H1 (cell line): ENCODE measurements around the gene DHX34. TPM values are rescaled to one million over a fixed set of nuclear protein-coding genes. Genes with fewer than 3 reads are reported as not detected.

Source experiments
- CTCF ChIA-PET: fragments of 300-600 bp; sonication (Branson Sonifier 250); formaldehyde crosslinking; loops from one replicate; lab custom pipeline; 2021; ENCODE audit not compliant: partially characterized antibody; lab: Charles Lee
- POLR2A ChIA-PET: fragments of 300-600 bp; sonication (Branson Sonifier 250); formaldehyde crosslinking; loops from one replicate; lab custom pipeline; 2021; ENCODE audit warnings: inconsistent platforms; ENCODE audit not compliant: partially characterized antibody; lab: Charles Lee
- DNase-seq, 2 experiments: peaks; one replicate each; pipeline versions ENCODE4 v3.0.0 to v3.0.0-alpha.2; 2010 to 2022; ENCODE audit warnings: low spot score in 2 of 2, low read depth in 1 of 2, mixed read lengths in 1 of 2
- FAIRE-seq: peaks from 2 replicates; lab custom pipeline; 2011; peaks lifted over from hg19 to GRCh38; lab: Jason Lieb, UNC
- H2AFZ ChIP-seq: 2 replicates; pipeline ENCODE4 v1.8.1; 2012; ENCODE audit warnings: low read length, inconsistent platforms
- H2AK5ac ChIP-seq: 2 replicates; pipeline ENCODE4 v1.6.1; 2013; ENCODE audit warnings: low read depth, low read length
- H2BK120ac ChIP-seq: replicated peaks from 2 replicates; pipeline ENCODE3; 2013; ENCODE audit warnings: low read depth, low read length, inconsistent platforms
- H2BK12ac ChIP-seq: 2 replicates; pipeline ENCODE4 v1.6.1; 2013; ENCODE audit warnings: low read depth, low read length
- H2BK15ac ChIP-seq: 2 replicates; pipeline ENCODE4 v1.6.1; 2013; ENCODE audit warnings: low read length
- H2BK20ac ChIP-seq: 2 replicates; pipeline ENCODE4 v1.6.1; 2013; ENCODE audit warnings: low read length
- H2BK5ac ChIP-seq: 2 replicates; pipeline ENCODE4 v1.6.1; 2013; ENCODE audit warnings: low read depth, low read length
- H3K14ac ChIP-seq: 2 replicates; pipeline ENCODE4 v1.6.1; 2013; ENCODE audit warnings: inconsistent platforms; ENCODE audit not compliant: insufficient read length
- H3K18ac ChIP-seq: 2 replicates; pipeline ENCODE4 v1.6.1; 2013; ENCODE audit warnings: low read length; ENCODE audit errors: extremely low read depth
- H3K23ac ChIP-seq: 2 replicates; pipeline ENCODE4 v1.6.1; 2013; ENCODE audit warnings: inconsistent platforms; ENCODE audit not compliant: insufficient read length
- H3K23me2 ChIP-seq: 2 replicates; pipeline ENCODE4 v1.6.1; 2013; ENCODE audit warnings: low read depth, low read length
- H3K27ac ChIP-seq: 2 replicates; pipeline ENCODE4 v1.6.1; 2011; ENCODE audit warnings: low read depth, low read length, inconsistent platforms
- H3K27me3 ChIP-seq, 4 experiments: replicated peaks in 1 of 4; 1 replicate in 1 of 4; 2 replicates in 3 of 4; pipeline versions ENCODE4 v1.6.1 to v1.8.1; 2011 to 2013; ENCODE audit warnings: low read length in 3 of 4, mild to moderate bottlenecking in 3 of 4, inconsistent platforms in 2 of 4, mixed read lengths in 2 of 4, moderate library complexity in 1 of 4; ENCODE audit not compliant: control insufficient read depth in 3 of 4, insufficient read depth in 3 of 4; ENCODE audit errors: extremely low read depth in 1 of 4
- H3K36me3 ChIP-seq, 4 experiments: 2 replicates each; pipeline versions ENCODE4 v1.6.1 to v1.8.1; 2011 to 2013; ENCODE audit warnings: mild to moderate bottlenecking in 4 of 4, low read length in 3 of 4, moderate library complexity in 2 of 4, control low read depth in 1 of 4, inconsistent platforms in 1 of 4; ENCODE audit not compliant: insufficient read depth in 4 of 4, control insufficient read depth in 2 of 4
- H3K4ac ChIP-seq: replicated peaks from 2 replicates; pipeline ENCODE3; 2013; ENCODE audit warnings: low read length, low read depth, mixed read lengths, inconsistent platforms; ENCODE audit not compliant: insufficient read length
- H3K4me1 ChIP-seq, 4 experiments: replicated peaks in 1 of 4; 1 replicate in 1 of 4; 2 replicates in 3 of 4; pipeline versions ENCODE4 v1.6.1 to v1.8.1; 2011 to 2013; ENCODE audit warnings: low read length in 3 of 4, inconsistent platforms in 2 of 4, mixed read lengths in 1 of 4; ENCODE audit not compliant: insufficient read depth in 4 of 4, control insufficient read depth in 3 of 4
- H3K4me2 ChIP-seq, 2 experiments: 2 replicates each; pipeline versions ENCODE4 v1.6.1 to v1.8.1; 2011 to 2013; ENCODE audit warnings: low read depth in 2 of 2, low read length in 2 of 2, control low read depth in 1 of 2, inconsistent platforms in 1 of 2, mild to moderate bottlenecking in 1 of 2; ENCODE audit not compliant: insufficient read depth in 1 of 2
- H3K4me3 ChIP-seq, 4 experiments: fragments of 200-600, 300-600 bp in 1 of 4; sonication (generic), shearing (Covaris generic), sonication (Bioruptor Twin) in 1 of 4; 2 replicates each; pipeline versions ENCODE4 v1.5.1 to v1.8.1; 2011 to 2016; ENCODE audit warnings: low read length in 4 of 4, low read depth in 3 of 4, control low read depth in 2 of 4, inconsistent platforms in 2 of 4, mild to moderate bottlenecking in 2 of 4, mixed read lengths in 1 of 4, moderate library complexity in 1 of 4; ENCODE audit not compliant: insufficient read depth in 2 of 4; ENCODE audit errors: extremely low read depth in 1 of 4
- H3K56ac ChIP-seq: replicated peaks from 2 replicates; pipeline ENCODE3; 2013; ENCODE audit warnings: low read depth, mild to moderate bottlenecking, mixed read lengths, low read length, inconsistent platforms; ENCODE audit not compliant: insufficient read length
- H3K79me1 ChIP-seq: 2 replicates; pipeline ENCODE4 v1.6.1; 2013; ENCODE audit warnings: low read depth, low read length, control low read depth
- H3K79me2 ChIP-seq, 2 experiments: 2 replicates each; pipeline versions ENCODE4 v1.6.1 to v1.8.1; 2012 to 2013; ENCODE audit warnings: low read length in 2 of 2, mild to moderate bottlenecking in 2 of 2, inconsistent platforms in 1 of 2; ENCODE audit not compliant: insufficient read depth in 2 of 2, control insufficient read depth in 1 of 2
- H3K9ac ChIP-seq, 4 experiments: replicated peaks in 1 of 4; 1 replicate in 1 of 4; 2 replicates in 3 of 4; pipeline versions ENCODE4 v1.6.1 to v1.8.1; 2011 to 2013; ENCODE audit warnings: low read depth in 3 of 4, low read length in 3 of 4, control low read depth in 2 of 4, mild to moderate bottlenecking in 2 of 4, moderate library complexity in 2 of 4, inconsistent platforms in 1 of 4; ENCODE audit errors: extremely low read depth in 1 of 4
- H3K9me3 ChIP-seq, 2 experiments: 2 replicates each; pipeline versions ENCODE4 v1.6.1 to v1.8.1; 2012 to 2013; ENCODE audit warnings: mild to moderate bottlenecking in 2 of 2, moderate library complexity in 2 of 2, control low read depth in 1 of 2, inconsistent platforms in 1 of 2, low read depth in 1 of 2, low read length in 1 of 2, mixed read lengths in 1 of 2; ENCODE audit not compliant: insufficient read depth in 2 of 2
- H4K20me1 ChIP-seq, 2 experiments: replicated peaks in 1 of 2; 2 replicates each; pipeline versions ENCODE3 to v1.8.1; 2011 to 2013; ENCODE audit warnings: inconsistent platforms in 2 of 2, low read length in 2 of 2, mild to moderate bottlenecking in 1 of 2; ENCODE audit not compliant: insufficient read depth in 2 of 2, control insufficient read depth in 1 of 2
- H4K5ac ChIP-seq: 2 replicates; pipeline ENCODE4 v1.6.1; 2013; ENCODE audit warnings: low read length, low read depth, mixed read lengths, inconsistent platforms; ENCODE audit not compliant: insufficient read length
- H4K8ac ChIP-seq: 2 replicates; pipeline ENCODE4 v1.8.0; 2013; ENCODE audit warnings: mild to moderate bottlenecking, moderate library complexity, low read length, inconsistent platforms; ENCODE audit not compliant: insufficient read depth; ENCODE audit errors: extremely low read depth
- H4K91ac ChIP-seq: replicated peaks from 2 replicates; pipeline ENCODE3; 2013; ENCODE audit warnings: low read length, mixed read lengths, inconsistent platforms; ENCODE audit not compliant: insufficient read length
- EZH2 ChIP-seq: fragments of 200-600 bp; sonication (generic); IDR thresholded peaks from 2 replicates; pipeline ENCODE4 v1.7.1; 2012; ENCODE audit warnings: low read depth, mild to moderate bottlenecking, moderate library complexity, low read length, inconsistent platforms; ENCODE audit not compliant: severe bottlenecking
- HDAC2 ChIP-seq, 2 experiments: fragments of 300-600 bp in 1 of 2; sonication (generic) in 1 of 2; IDR thresholded peaks; 2 replicates each; pipeline ENCODE4 v1.6.1; 2011 to 2012; ENCODE audit warnings: low read depth in 2 of 2, low read length in 2 of 2, mild to moderate bottlenecking in 2 of 2, moderate library complexity in 2 of 2, borderline replicate concordance in 1 of 2, inconsistent platforms in 1 of 2
- KDM1A ChIP-seq: fragments of 200-600, 300-600 bp; sonication (generic); IDR thresholded peaks from 2 replicates; pipeline ENCODE4 v1.7.1; 2016; ENCODE audit warnings: mild to moderate bottlenecking, low read length, borderline replicate concordance
- MAFK ChIP-seq: IDR thresholded peaks from 2 replicates; pipeline ENCODE4 v1.6.1; 2012; ENCODE audit warnings: low read depth, mild to moderate bottlenecking, improper control_type of control experiment, low read length
- SIRT6 ChIP-seq: IDR thresholded peaks from one replicate; pipeline ENCODE4 v1.7.1; 2012; ENCODE audit warnings: low read length, inconsistent platforms
- SUZ12 ChIP-seq: fragments of 200-600 bp; sonication (generic); IDR thresholded peaks from 2 replicates; pipeline ENCODE4 v1.6.1; 2012; ENCODE audit warnings: mild to moderate bottlenecking, inconsistent platforms, low read length, moderate library complexity, mixed read lengths
- WGBS, 2 experiments: shearing (Covaris generic) in 1 of 2; methylation state at CpG; one replicate each; pipeline versions ENCODE4 v1.1.6 to v1.1.7; 2013 to 2015; ENCODE audit warnings: low lambda C conversion rate in 2 of 2, mixed read lengths in 2 of 2, inconsistent platforms in 1 of 2, low coverage in 1 of 2, missing lambda C conversion rate in 1 of 2; ENCODE audit not compliant: insufficient replicate concordance in 2 of 2, insufficient coverage in 1 of 2, insufficient read length in 1 of 2; ENCODE audit errors: extremely low coverage in 1 of 2, missing lambda C conversion rate in 1 of 2; 5-methylcytosine and 5-hydroxymethylcytosine counted together
- polyA plus RNA-seq, 7 experiments: library from polyadenylated mRNA; depleted of rRNA in 3 of 7; stranded (reverse) in 5 of 7; unstranded in 2 of 7; fragments of >200 nt in 5 of 7; fragments of 200-250 nt in 2 of 7; gene quantifications; 1 replicate in 5 of 7; 2 replicates in 1 of 7; 4 replicates in 1 of 7; pipeline versions ENCODE4 v1.2.1 to v1.2.3, GENCODE V29; 2011 to 2013; ENCODE audit warnings: missing spikeins in 2 of 7, mixed read lengths in 2 of 7
- total RNA-seq: library from RNA; stranded (reverse); fragmentation: NEBNext Ultra II Directional; extraction: Animal tissue kit (Norgen Biotek cat#: 25700); gene quantifications from 2 replicates; pipeline ENCODE4 v1.2.1, GENCODE V29; 2021
- TF ChIP-seq, protein P1 (sequence below): IDR thresholded peaks from 2 replicates; pipeline ENCODE4 v1.6.1; 2012; ENCODE audit warnings: low read length, inconsistent platforms
- TF ChIP-seq, protein P2 (sequence below), 3 experiments: IDR thresholded peaks; 1 replicate in 2 of 3; 2 replicates in 1 of 3; pipeline versions ENCODE4 v1.5.1 to v1.6.1; 2011; ENCODE audit warnings: low read length in 3 of 3, mild to moderate bottlenecking in 3 of 3, inconsistent platforms in 2 of 3, low read depth in 1 of 3, moderate library complexity in 1 of 3; ENCODE audit not compliant: insufficient read depth in 1 of 3; ENCODE audit errors: control extremely low read depth in 1 of 3

The DHX34 gene
- total and polyA plus RNA-seq, 2 of the 8 experiments (the other 6 are each of a cell fraction or from before 2014, with no cell fraction given), result 17.5 to 24.3 TPM

DNA sequence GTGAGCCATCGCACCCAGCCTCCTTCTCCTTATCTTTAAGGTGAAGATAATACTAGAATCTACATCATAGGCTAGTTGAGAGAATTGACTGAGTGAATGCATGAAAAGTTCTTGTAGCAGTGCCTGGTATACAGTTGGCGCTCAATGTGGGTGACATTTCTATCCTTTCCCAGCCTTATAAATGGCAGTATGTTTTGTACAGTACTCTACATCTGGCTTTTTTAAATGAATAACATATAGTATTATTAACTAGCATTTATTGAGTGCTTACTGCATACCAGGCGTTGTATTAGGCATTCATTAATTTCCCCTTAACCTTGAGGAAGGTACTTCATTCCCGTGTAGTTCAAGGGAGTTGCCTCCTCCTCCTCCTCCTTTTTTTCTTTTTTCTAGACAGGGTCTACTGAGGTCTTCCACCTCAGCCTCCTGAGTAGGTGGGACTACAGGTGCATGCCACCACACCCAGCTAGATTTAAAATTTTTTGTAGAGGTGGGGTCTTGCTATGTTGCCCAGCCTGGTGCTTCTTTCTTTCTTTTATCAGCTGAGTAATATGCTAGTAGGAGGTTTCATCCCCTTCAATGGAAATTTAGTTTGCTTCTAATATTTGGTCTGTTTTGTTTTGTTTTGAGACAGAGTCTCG, 36.6 kb upstream of the DHX34 start:
- Histone ChIP-seq H2BK20ac (no peak overlapping the region), H2BK120ac (no peak overlapping the region), H2BK15ac (no peak overlapping the region), H3K9me3 (no peaks in the 10 kb centered on the region), H2BK12ac (no peak overlapping the region), H4K91ac (no peak overlapping the region), H3K18ac (no peak overlapping the region), H3K4me2 (no peak overlapping the region), H3K23ac (no peak overlapping the region), H2AFZ (no peak overlapping the region), H3K4me1 (no peaks in the 10 kb centered on the region), H3K23me2 (no peaks in the 10 kb centered on the region; the same call in 1 of the 2 replicates), H3K27ac (no peak overlapping the region), H2BK5ac (no peak overlapping the region), H3K79me1 (no peaks in the 10 kb centered on the region), H3K4me3 (no peak overlapping the region), H3K79me2 (no peaks in the 10 kb centered on the region), H3K56ac (no peak overlapping the region), H4K5ac (no peak overlapping the region), H3K4ac (no peak overlapping the region), H4K8ac (no peak overlapping the region), H4K20me1 (no peaks in the 10 kb centered on the region), H3K9ac (no peak overlapping the region), H3K14ac (no peak overlapping the region), H3K36me3 (no peaks in the 10 kb centered on the region), H2AK5ac (no peak overlapping the region), H3K27me3 (no peaks in the 10 kb centered on the region)
- POLR2A ChIA-PET, result no interaction called here
- FAIRE-seq (no peak), DNase-seq (no peak)
- 87% methylated on average over 5 of the region's 5 CpGs; no CpG with 5 or more reads in 1 of the 2 experiments for WGBS, 2 experiments
- CTCF ChIA-PET, result interaction anchor here (1.5 kb wide), 1 partner anchor 13 kb away, joined by 5 read pairs; no protein-coding TSS in a partner anchor
- TF ChIP-seq EZH2 (no peak), MAFK (no peak), KDM1A (no peak), SUZ12 (no peak), HDAC2 (IDR thresholded peaks at IDR 0.05; ENCODE audit: borderline replicate concordance in 1 of 2, low read depth in 2 of 2, low read length in 2 of 2) (no peak), SIRT6 (no peak)
- TF ChIP-seq, protein P1, sequence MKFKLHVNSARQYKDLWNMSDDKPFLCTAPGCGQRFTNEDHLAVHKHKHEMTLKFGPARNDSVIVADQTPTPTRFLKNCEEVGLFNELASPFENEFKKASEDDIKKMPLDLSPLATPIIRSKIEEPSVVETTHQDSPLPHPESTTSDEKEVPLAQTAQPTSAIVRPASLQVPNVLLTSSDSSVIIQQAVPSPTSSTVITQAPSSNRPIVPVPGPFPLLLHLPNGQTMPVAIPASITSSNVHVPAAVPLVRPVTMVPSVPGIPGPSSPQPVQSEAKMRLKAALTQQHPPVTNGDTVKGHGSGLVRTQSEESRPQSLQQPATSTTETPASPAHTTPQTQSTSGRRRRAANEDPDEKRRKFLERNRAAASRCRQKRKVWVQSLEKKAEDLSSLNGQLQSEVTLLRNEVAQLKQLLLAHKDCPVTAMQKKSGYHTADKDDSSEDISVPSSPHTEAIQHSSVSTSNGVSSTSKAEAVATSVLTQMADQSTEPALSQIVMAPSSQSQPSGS, result no peak
- TF ChIP-seq, protein P2, sequence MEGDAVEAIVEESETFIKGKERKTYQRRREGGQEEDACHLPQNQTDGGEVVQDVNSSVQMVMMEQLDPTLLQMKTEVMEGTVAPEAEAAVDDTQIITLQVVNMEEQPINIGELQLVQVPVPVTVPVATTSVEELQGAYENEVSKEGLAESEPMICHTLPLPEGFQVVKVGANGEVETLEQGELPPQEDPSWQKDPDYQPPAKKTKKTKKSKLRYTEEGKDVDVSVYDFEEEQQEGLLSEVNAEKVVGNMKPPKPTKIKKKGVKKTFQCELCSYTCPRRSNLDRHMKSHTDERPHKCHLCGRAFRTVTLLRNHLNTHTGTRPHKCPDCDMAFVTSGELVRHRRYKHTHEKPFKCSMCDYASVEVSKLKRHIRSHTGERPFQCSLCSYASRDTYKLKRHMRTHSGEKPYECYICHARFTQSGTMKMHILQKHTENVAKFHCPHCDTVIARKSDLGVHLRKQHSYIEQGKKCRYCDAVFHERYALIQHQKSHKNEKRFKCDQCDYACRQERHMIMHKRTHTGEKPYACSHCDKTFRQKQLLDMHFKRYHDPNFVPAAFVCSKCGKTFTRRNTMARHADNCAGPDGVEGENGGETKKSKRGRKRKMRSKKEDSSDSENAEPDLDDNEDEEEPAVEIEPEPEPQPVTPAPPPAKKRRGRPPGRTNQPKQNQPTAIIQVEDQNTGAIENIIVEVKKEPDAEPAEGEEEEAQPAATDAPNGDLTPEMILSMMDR (IDR thresholded peaks at IDR 0.05; ENCODE audit: control extremely low read depth in 1 of 3, insufficient read depth in 1 of 3, low read depth in 1 of 3, low read length in 3 of 3), result no peak
